BE2C (cell line): ENCODE measurements around the gene ZNF804B.

ENCODE experiments used
- DNase-seq: peaks from one replicate; pipeline ENCODE4 v3.0.0-alpha.2; 2020
- H3K27me3 ChIP-seq: fragments of 250-450 bp; sonication (Bioruptor Pico); 2 replicates; pipeline ENCODE4 v1.5.1; 2020; ENCODE audit warnings: mild to moderate bottlenecking
- H3K36me3 ChIP-seq: fragments of 250-450 bp; sonication (Bioruptor Pico); 2 replicates; pipeline ENCODE4 v1.5.1; 2020; ENCODE audit warnings: mild to moderate bottlenecking
- H3K4me1 ChIP-seq: fragments of 250-450 bp; sonication (Bioruptor Pico); 2 replicates; pipeline ENCODE4 v1.5.1; 2020
- H3K4me3 ChIP-seq: 2 replicates; pipeline ENCODE4 v1.5.1; 2011; ENCODE audit warnings: low read depth, low read length
- H3K9me3 ChIP-seq: fragments of 250-450 bp; sonication (Bioruptor Pico); 2 replicates; pipeline ENCODE4 v1.5.1; 2020
- TF ChIP-seq, protein P1 (sequence below): IDR thresholded peaks from 2 replicates; pipeline ENCODE4 v1.5.1; 2012; ENCODE audit warnings: mild to moderate bottlenecking, low read depth, low read length

The ZNF804B gene

DNA sequence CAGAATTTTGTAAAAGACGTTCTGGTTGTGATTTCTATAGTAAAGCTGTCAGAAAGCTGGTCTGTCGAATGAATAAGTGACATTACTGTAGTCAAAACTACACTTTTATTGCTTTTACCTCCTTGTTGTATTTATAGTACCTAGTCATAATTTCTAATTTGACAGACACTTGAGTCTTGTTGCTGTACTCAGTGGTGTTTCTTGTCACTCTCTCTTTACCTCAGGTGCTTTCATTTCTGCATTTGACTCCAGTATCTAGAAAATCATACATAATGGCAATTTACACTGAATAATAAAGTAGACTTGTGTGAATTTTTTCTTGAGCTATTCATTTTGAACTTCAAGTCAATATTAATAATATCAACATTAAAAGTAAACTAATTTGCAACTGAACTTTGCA is 293.6 kb downstream of the ZNF804B start:
- no peak for DNase-seq
- TF ChIP-seq, protein P1, sequence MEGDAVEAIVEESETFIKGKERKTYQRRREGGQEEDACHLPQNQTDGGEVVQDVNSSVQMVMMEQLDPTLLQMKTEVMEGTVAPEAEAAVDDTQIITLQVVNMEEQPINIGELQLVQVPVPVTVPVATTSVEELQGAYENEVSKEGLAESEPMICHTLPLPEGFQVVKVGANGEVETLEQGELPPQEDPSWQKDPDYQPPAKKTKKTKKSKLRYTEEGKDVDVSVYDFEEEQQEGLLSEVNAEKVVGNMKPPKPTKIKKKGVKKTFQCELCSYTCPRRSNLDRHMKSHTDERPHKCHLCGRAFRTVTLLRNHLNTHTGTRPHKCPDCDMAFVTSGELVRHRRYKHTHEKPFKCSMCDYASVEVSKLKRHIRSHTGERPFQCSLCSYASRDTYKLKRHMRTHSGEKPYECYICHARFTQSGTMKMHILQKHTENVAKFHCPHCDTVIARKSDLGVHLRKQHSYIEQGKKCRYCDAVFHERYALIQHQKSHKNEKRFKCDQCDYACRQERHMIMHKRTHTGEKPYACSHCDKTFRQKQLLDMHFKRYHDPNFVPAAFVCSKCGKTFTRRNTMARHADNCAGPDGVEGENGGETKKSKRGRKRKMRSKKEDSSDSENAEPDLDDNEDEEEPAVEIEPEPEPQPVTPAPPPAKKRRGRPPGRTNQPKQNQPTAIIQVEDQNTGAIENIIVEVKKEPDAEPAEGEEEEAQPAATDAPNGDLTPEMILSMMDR, result no peak
- H3K36me3 ChIP-seq, result no peaks in the 10 kb centered on the region
- H3K9me3 ChIP-seq, result no peaks in the 10 kb centered on the region
- H3K27me3 ChIP-seq, result no peaks in the 10 kb centered on the region
- no peak overlapping the region for H3K4me3 ChIP-seq
- no peaks in the 10 kb centered on the region for H3K4me1 ChIP-seq

DNA sequence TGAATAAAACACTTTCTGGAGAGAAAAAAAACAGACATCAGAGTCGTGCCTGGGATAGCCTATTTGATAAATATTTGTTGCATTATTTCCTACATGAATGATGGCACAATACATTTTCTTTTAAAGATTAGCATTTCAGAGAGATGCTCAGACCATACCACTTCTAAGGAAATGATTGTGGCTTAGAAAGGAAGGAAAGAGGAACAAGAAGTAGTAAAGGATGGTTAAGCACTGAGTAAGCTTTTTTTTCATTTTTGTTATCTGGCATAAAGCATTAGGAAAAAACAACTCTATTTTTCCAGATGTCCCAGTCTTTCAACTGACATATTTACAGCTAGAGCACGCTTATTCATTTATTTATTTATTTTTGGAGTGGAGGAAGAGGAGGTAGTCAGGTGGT is 294.9 kb downstream of the ZNF804B start:
- Histone ChIP-seq H3K36me3 (no peaks in the 10 kb centered on the region), H3K27me3 (no peaks in the 10 kb centered on the region), H3K4me1 (no peaks in the 10 kb centered on the region), H3K4me3 (no peak overlapping the region), H3K9me3 (no peaks in the 10 kb centered on the region)
- DNase-seq, result no peak
- TF ChIP-seq, protein P1, result no peak

DNA sequence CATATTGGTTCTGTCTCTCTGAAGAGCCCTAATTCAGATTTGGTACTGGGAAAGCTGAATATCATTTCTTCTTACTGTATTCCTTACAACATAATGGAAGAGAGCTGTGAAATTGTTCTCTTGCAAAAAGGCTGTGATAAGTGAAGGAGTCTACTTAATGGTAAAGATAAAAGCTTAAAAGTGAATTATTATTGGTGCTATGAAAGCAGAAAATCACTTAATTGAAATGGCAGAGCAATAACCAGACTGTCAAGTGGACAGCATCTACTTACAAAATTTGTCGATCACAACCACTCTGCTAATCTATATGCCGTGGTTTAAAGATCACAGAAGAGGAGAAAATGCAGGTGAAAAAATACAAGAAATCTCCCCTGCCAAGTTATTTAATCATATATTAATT is 300.7 kb downstream of the ZNF804B start:
- no peaks in the 10 kb centered on the region for H3K4me1 ChIP-seq
- DNase-seq, result no peak
- TF ChIP-seq, protein P1, result no peak
- H3K4me3 ChIP-seq, result no peak overlapping the region
- H3K9me3 ChIP-seq, result no peaks in the 10 kb centered on the region; the same call in 1 of the 2 replicates
- H3K27me3 ChIP-seq, result no peaks in the 10 kb centered on the region
- H3K36me3 ChIP-seq, result no peaks in the 10 kb centered on the region

DNA sequence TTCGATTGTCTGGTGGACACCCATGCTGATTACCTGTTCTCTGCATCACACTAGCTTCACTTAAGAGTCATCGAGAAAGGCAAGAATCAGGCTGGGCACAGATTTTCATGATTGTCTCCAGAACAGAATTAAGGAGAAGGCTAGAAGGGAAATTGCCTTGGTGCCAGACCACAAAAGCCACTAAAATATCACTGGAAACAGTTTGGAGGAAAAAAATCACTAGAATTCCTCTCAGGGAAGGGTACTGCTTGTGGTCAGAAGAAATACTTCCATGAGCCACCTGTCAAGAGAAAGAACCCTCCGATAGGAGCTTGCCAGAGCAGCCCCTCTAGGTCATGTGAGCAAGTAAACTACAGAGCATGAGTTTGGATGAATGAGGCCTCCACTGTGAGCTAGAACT is 305.3 kb downstream of the ZNF804B start:
- DNase-seq, result no peak
- TF ChIP-seq, protein P1, result no peak
- Histone ChIP-seq H3K9me3 (no peaks in the 10 kb centered on the region; the same call in 1 of the 2 replicates), H3K4me1 (no peaks in the 10 kb centered on the region), H3K27me3 (no peaks in the 10 kb centered on the region), H3K4me3 (no peak overlapping the region), H3K36me3 (no peaks in the 10 kb centered on the region)

DNA sequence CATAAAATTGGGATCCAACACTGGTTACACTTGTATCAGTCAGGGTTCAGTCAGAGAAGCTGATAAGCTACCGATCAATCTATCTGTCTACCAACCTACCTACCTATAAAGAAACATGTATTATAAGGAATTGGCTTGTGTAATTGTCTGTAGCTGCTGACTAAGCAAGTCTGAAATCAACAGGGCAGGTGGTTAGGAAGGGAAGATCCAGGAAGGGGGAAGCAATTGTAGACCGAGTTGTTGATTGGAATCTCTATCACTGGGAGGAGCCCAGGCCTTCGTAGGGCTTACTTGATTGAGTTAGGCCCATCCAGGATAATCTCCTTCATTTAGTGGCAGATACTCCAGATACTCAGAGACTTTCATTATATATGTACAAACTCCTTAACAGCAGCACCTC is 307.5 kb downstream of the ZNF804B start:
- Histone ChIP-seq H3K36me3 (no peaks in the 10 kb centered on the region), H3K4me3 (no peak overlapping the region), H3K4me1 (no peaks in the 10 kb centered on the region), H3K9me3 (no peaks in the 10 kb centered on the region; the same call in 1 of the 2 replicates), H3K27me3 (no peaks in the 10 kb centered on the region)
- DNase-seq, result no peak
- TF ChIP-seq, protein P1, result no peak

DNA sequence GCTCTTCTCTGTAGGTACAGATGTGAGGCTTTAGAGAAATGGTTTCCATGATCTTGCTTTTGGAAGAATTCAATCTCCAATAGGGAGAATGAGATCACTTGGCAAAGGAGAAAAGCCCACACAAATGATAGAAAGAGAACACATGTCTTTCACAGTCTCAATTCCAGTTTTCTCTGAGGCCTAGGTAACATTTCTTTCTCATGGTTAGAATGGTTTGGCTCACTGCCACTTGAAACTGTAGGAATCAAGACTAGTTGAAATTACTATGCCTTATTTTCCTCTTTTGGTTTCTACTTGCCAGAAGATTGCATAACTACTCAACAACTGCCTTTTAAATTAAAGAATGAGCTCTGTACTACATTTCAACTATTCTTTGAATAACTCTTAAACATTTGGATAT is 312.6 kb downstream of the ZNF804B start:
- no peak overlapping the region for H3K4me3 ChIP-seq
- TF ChIP-seq, protein P1, result no peak
- no peaks in the 10 kb centered on the region for H3K9me3 ChIP-seq
- no peaks in the 10 kb centered on the region for H3K27me3 ChIP-seq
- DNase-seq, result no peak
- no peaks in the 10 kb centered on the region for H3K36me3 ChIP-seq
- no peaks in the 10 kb centered on the region for H3K4me1 ChIP-seq
